ENCODE data around the gene ZIK1.

ZIK1 gene

DNA sequence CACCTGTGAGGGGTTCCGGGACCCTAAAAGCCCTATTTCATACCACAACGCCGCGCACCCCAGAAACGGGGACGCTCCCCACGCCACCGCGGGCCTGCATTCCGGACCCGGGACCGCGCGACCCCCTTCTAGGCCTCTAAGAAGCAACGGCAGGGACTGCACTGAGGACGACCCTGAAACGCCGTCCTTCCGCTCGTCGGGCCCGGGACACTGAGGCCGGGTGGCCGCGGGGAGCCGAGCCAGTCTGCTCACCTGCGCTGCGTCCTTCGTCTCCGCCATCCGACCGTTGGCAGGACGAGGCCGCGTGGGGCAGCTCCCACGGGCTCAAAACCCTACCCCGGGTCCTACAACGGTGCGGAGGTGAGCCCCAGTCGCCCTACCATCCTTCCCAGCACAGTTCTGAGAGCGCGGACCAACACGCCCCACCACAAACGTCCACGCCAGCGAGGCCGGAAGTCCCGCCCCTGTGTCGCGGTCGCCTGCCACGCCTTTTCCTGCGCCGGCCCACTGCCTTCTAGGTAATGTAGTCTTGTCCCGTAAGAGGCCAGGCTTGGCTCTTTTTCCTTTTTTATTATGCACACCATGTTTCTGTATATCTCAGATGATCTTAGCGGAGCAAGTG is 24.4 kb upstream of the ZIK1 start, which contains the start of gene ZNF550:
TSS of gene ZNF550 (minus strand) at position 460 of the 622 bp plus-strand sequence. CDS start at position 279, 181 bp downstream.
- no peak for TF ChIP-seq CTCF (IDR thresholded peaks at IDR 0.05)

DNA sequence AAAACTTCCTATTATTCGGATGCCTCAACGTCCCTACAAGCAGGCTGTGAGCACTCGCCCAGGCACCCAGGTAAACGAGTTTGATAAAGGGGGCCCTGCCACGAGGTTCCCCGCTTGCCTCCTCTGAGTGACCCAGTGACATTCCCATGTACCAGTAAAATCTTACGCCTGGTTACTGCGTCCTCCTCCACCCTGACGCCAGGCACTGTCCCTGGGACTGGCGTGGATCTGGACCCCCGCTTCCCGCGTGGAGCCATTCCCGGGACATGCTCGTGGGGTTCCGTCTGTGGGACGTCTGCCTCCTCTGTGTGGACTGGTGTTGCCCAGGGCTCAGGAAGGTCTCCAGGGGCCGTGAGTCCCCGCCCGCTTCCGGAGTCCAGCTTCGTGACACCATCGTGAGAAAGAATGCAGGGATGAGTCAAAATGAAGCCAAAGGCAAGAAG is 23.9 kb upstream of the ZIK1 start:
- TF ChIP-seq CTCF (IDR thresholded peaks at IDR 0.05) = no peak

- TF ChIP-seq CTCF (IDR thresholded peaks at IDR 0.05) = no peak
These were observed 20.4 kb upstream of the ZIK1 start for GRCh38 chr19:57563547-57563946.

- TF ChIP-seq CTCF (IDR thresholded peaks at IDR 0.05) = no peak
These were observed 17.3 kb upstream of the ZIK1 start for GRCh38 chr19:57566396-57567265.

GRCh38 chr19:57570707-57571106 is 13.2 kb upstream of the ZIK1 start:
- TF ChIP-seq CTCF (IDR thresholded peaks at IDR 0.05) = no peak

GRCh38 chr19:57572415-57572947 is 11.5 kb upstream of the ZIK1 start:
- no peak for TF ChIP-seq CTCF (IDR thresholded peaks at IDR 0.05)

GRCh38 chr19:57576661-57577060 is 7.3 kb upstream of the ZIK1 start:
- no peak for TF ChIP-seq CTCF (IDR thresholded peaks at IDR 0.05)
